ENCODE results near the gene TBC1D10A.

DNA sequence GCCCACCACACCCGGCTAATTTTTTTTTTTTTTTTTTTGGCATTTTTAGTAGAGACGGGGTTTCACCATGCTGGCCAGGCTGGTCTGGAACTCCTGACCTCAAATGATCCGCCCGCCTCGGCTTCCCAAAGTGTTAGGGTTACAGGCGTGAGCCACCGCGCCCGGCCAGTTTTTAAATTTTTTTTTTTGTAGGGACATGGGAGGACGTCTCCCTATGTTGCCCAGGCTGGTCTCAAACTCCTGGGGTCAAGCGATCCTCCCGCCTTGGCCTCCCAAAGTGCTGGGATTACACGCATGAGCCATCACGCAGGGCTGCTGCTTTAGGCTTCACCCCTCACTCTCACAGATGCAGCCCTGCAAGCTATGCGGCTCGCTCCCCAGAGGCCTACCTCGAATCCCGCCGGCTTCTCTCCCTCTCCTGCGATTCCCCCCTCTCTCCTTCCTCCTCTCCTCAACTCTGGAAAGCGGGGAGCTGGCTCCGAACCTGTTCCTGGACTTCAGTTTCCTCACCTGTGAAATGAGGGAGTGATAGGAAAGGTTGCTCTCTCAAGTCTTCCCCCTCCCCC lies 31.0 kb upstream of the TBC1D10A start:
- TF ChIP-seq POLR2A (IDR thresholded peaks at IDR 0.05; ENCODE audit: low read depth, low read length) (no peak), POLR2AphosphoS5 (IDR thresholded peaks at IDR 0.05; ENCODE audit: low read depth, low read length) (no peak), TAF1 (IDR thresholded peaks at IDR 0.05; ENCODE audit: low read depth, low read length) (no peak)

All from GM12891 (cell line).